Neural progenitor cell (in vitro differentiated cells): ENCODE results near the gene DBI. TPM values are rescaled to one million over a fixed set of nuclear protein-coding genes. Genes with fewer than 3 reads are reported as not detected.

Experiments used
- DNase-seq: peaks from one replicate; pipeline ENCODE4 v3.0.0-alpha.2; 2016; ENCODE audit warnings: low spot score
- H2AFZ ChIP-seq: fragments of 200-600 bp; sonication (generic); replicated peaks from 2 replicates; pipeline ENCODE4 v1.6.1; 2016; ENCODE audit warnings: antibody characterized with exemption
- H3F3A ChIP-seq: fragments of 200-600 bp; sonication (generic); 2 replicates; pipeline ENCODE4 v1.6.1; 2016; ENCODE audit warnings: antibody characterized with exemption, low read depth
- H3K27ac ChIP-seq: fragments of 200-600 bp; sonication (generic); 2 replicates; pipeline ENCODE4 v1.5.1; 2016; ENCODE audit warnings: mild to moderate bottlenecking
- H3K27me3 ChIP-seq: fragments of 200-600 bp; sonication (generic); 2 replicates; pipeline ENCODE4 v1.6.1; 2016; ENCODE audit warnings: mild to moderate bottlenecking, moderate library complexity
- H3K36me3 ChIP-seq: fragments of 200-600 bp; sonication (generic); 2 replicates; pipeline ENCODE4 v1.5.1; 2016
- H3K4me1 ChIP-seq: fragments of 200-600 bp; sonication (generic); 2 replicates; pipeline ENCODE4 v1.6.1; 2016; ENCODE audit warnings: mixed run types
- H3K4me2 ChIP-seq: fragments of 200-600 bp; sonication (generic); 2 replicates; pipeline ENCODE4 v1.6.1; 2016
- H3K4me3 ChIP-seq: fragments of 200-600 bp; sonication (generic); 2 replicates; pipeline ENCODE4 v1.5.1; 2016
- H3K79me2 ChIP-seq: fragments of 200-600 bp; sonication (generic); 2 replicates; pipeline ENCODE4 v1.6.1; 2016; ENCODE audit warnings: low read depth
- H3K9ac ChIP-seq: fragments of 200-600 bp; sonication (generic); 2 replicates; pipeline ENCODE4 v1.6.1; 2016
- H3K9me3 ChIP-seq: fragments of 200-600 bp; sonication (generic); 2 replicates; pipeline ENCODE4 v1.5.1; 2016; ENCODE audit warnings: low read depth
- H4K20me1 ChIP-seq: fragments of 200-600 bp; sonication (generic); 2 replicates; pipeline ENCODE4 v1.6.1; 2016; ENCODE audit warnings: low read depth
- H3K27ac Mint-ChIP-seq: 3 replicates; pipeline ENCODE4 v1.8.0; 2021; ENCODE audit warnings: mixed read lengths
- H3K27me3 Mint-ChIP-seq: 2 replicates; pipeline ENCODE4 v1.8.0; 2022; ENCODE audit warnings: low read depth, mild to moderate bottlenecking, inconsistent platforms, moderate library complexity, mixed read lengths; ENCODE audit not compliant: insufficient read depth
- H3K36me3 Mint-ChIP-seq: 3 replicates; pipeline ENCODE4 v1.8.0; 2021; ENCODE audit warnings: mixed read lengths
- H3K4me1 Mint-ChIP-seq: 3 replicates; pipeline ENCODE4 v1.8.0; 2021; ENCODE audit warnings: mixed read lengths
- H3K4me3 Mint-ChIP-seq: 3 replicates; pipeline ENCODE4 v1.8.0; 2021; ENCODE audit warnings: mild to moderate bottlenecking, moderate library complexity, mixed read lengths
- H3K9me3 Mint-ChIP-seq: 3 replicates; pipeline ENCODE4 v1.8.0; 2020; ENCODE audit warnings: mixed read lengths
- CTCF ChIP-seq: fragments of 200-600 bp; sonication (generic); IDR thresholded peaks from 2 replicates; pipeline ENCODE4 v1.5.1; 2017; ENCODE audit warnings: antibody characterized with exemption, mild to moderate bottlenecking
- EZH2 ChIP-seq: fragments of 200-600 bp; sonication (generic); IDR thresholded peaks from 2 replicates; pipeline ENCODE4 v1.6.1; 2017; ENCODE audit warnings: antibody characterized with exemption, mild to moderate bottlenecking, moderate library complexity
- EZH2phosphoT487 ChIP-seq: fragments of 200-600 bp; sonication (generic); IDR thresholded peaks from 2 replicates; pipeline ENCODE4 v1.6.1; 2017; ENCODE audit warnings: antibody characterized with exemption
- total RNA-seq: library from RNA; depleted of rRNA; stranded (reverse); fragments of >200 nt; gene quantifications from 2 replicates; pipeline ENCODE4 v1.2.3, GENCODE V29; 2015; ENCODE audit warnings: low replicate concordance

Gene DBI
- total RNA-seq, 1 donor from 2014 or later = 238 TPM

DNA sequence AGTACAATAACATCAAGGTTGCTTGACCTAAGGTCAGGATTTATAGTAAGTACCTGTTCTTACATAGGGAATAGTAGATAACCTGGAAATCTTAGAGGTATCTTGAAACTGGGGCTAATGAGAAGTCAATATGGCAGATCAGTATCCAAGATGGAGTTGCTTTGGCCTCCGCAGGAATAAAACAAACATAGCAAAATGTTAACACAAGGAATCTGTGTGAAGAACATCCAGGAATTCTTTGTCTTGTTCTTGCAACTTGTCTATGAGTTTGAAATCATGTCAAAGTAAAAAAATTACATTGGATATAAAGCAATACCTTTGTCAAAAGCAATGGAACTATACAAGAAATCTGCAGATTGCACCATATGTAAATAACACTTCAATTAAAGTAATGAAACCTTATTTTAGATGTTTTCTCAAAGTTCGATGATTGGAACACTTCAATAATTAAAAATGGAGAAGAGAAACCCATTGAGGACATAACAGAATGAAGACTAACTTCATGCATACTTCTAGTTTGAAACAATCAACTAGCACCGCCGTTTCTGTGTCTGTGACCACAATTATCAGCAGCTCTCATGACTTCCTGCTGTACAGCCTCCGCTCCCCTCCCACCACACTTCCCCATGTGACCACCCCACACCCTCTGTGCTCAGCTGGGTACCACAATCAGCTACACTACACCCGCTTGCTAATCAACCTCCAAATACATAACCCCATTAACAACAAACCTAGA is 27.8 kb upstream of the DBI start:
- H3K4me3 ChIP-seq = no peak overlapping the region
- no peaks in the 10 kb centered on the region for H3K79me2 ChIP-seq
- H3K4me3 Mint-ChIP-seq = no peak overlapping the region
- no peak overlapping the region for H3K4me2 ChIP-seq
- no peak for TF ChIP-seq CTCF
- no peak for TF ChIP-seq EZH2
- no peak for TF ChIP-seq EZH2phosphoT487
- no peaks in the 10 kb centered on the region for H3K9me3 Mint-ChIP-seq
- no peak overlapping the region for H3K9ac ChIP-seq
- no peak for DNase-seq
- H4K20me1 ChIP-seq = no peaks in the 10 kb centered on the region
- no peak overlapping the region for H2AFZ ChIP-seq
- no peaks in the 10 kb centered on the region for H3F3A ChIP-seq
- no peaks in the 10 kb centered on the region for H3K27me3 ChIP-seq
- H3K4me1 Mint-ChIP-seq = no peaks in the 10 kb centered on the region
- peaks cover 2% of the 10 kb centered on the region for H3K36me3 Mint-ChIP-seq
- peaks cover 8% of the 10 kb centered on the region for H3K4me1 ChIP-seq
- H3K36me3 ChIP-seq = no peaks in the 10 kb centered on the region
- no peak overlapping the region for H3K27ac Mint-ChIP-seq
- no peaks in the 10 kb centered on the region for H3K9me3 ChIP-seq
- no peaks in the 10 kb centered on the region for H3K27me3 Mint-ChIP-seq
- H3K27ac ChIP-seq = no peak overlapping the region

DNA sequence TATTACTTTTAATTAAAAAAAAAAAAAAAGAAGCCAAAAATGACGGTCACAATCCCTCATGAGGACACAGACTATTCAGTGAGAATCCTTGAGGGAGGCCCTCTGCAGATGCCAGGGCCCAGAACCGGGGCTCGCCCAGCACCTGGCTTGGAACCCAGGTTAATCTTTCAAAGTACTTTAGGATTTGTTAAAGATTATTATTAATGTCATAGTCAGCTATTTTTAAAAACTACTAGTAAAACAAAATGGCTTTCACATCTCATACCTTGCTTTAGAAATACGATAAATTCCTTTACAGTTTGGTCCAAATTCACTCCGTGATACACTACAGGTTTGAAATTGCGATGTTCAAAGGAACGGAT is 27.2 kb upstream of the DBI start:
- H3K36me3 ChIP-seq = no peaks in the 10 kb centered on the region
- Mint-ChIP-seq H3K27ac (no peak overlapping the region), H3K9me3 (no peaks in the 10 kb centered on the region), H3K36me3 (peaks cover 2% of the 10 kb centered on the region), H3K27me3 (no peaks in the 10 kb centered on the region), H3K4me3 (no peak overlapping the region), H3K4me1 (no peaks in the 10 kb centered on the region)
- TF ChIP-seq CTCF (no peak), EZH2 (no peak), EZH2phosphoT487 (no peak)
- no peaks in the 10 kb centered on the region for H3K79me2 ChIP-seq
- no peak overlapping the region for H3K27ac ChIP-seq
- H3F3A ChIP-seq = no peaks in the 10 kb centered on the region
- DNase-seq = no peak
- no peak overlapping the region for H2AFZ ChIP-seq
- H3K27me3 ChIP-seq = no peaks in the 10 kb centered on the region
- H3K9ac ChIP-seq = no peak overlapping the region
- no peaks in the 10 kb centered on the region for H3K9me3 ChIP-seq
- H3K4me3 ChIP-seq = no peak overlapping the region
- no peak overlapping the region for H3K4me2 ChIP-seq
- peaks cover 8% of the 10 kb centered on the region for H3K4me1 ChIP-seq
- no peaks in the 10 kb centered on the region for H4K20me1 ChIP-seq

DNA sequence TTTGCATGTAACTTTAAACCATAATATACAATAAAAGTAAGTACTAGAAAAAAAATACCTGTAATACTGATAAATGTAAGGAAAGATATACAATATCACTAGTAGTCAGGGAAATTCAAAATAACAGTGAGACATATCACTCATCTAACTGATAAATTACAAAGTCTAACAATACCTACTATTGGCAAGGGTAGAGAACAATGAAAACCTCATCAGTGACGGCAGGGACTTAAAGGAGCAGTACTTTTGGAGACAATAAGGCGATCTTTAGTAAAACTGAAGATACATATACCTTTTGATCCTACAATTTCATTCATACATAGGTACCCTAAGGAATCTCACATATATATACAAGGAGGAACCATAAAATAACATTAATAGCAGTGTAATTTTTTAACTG is 25.1 kb upstream of the DBI start:
- peaks cover 2% of the 10 kb centered on the region for H3K36me3 Mint-ChIP-seq
- Histone ChIP-seq H3K4me3 (no peak overlapping the region), H3K4me2 (no peak overlapping the region), H3K79me2 (no peaks in the 10 kb centered on the region), H3K9me3 (no peaks in the 10 kb centered on the region), H4K20me1 (no peaks in the 10 kb centered on the region), H3F3A (no peaks in the 10 kb centered on the region), H3K4me1 (peaks cover 8% of the 10 kb centered on the region), H2AFZ (no peak overlapping the region), H3K27me3 (no peaks in the 10 kb centered on the region), H3K27ac (no peak overlapping the region), H3K9ac (no peak overlapping the region), H3K36me3 (no peaks in the 10 kb centered on the region)
- H3K9me3 Mint-ChIP-seq = no peaks in the 10 kb centered on the region
- DNase-seq = no peak
- H3K27ac Mint-ChIP-seq = no peak overlapping the region
- H3K4me3 Mint-ChIP-seq = no peak overlapping the region
- TF ChIP-seq CTCF (no peak), EZH2 (no peak), EZH2phosphoT487 (no peak)
- no peaks in the 10 kb centered on the region for H3K4me1 Mint-ChIP-seq
- no peaks in the 10 kb centered on the region for H3K27me3 Mint-ChIP-seq
